Skeletal muscle tissue (tissue), 4 donors: ENCODE measurements around the gene GPAT3. TPM values are rescaled to one million over a fixed set of nuclear protein-coding genes. Genes with fewer than 3 reads are reported as not detected.
A peak's percentile ranks its signal among the peaks of the same experiment; 100 is the strongest.
"Not testable (repeated sequence)": the region's sequence is repeated elsewhere in the genome, so short reads cannot be mapped to it uniquely, and the experiment has no call there.

Experiments used
- H3K27ac ChIP-seq: one replicate; pipeline ENCODE4 v1.7.0; 2013; ENCODE audit warnings: mild to moderate bottlenecking, low read depth, low read length, inconsistent platforms
- H3K27me3 ChIP-seq, 3 donors: one replicate each; pipeline ENCODE4 v1.7.0; 2013; ENCODE audit warnings: low read length in 3 of 3; ENCODE audit not compliant: control insufficient read depth in 3 of 3, insufficient read depth in 3 of 3
- H3K36me3 ChIP-seq, 3 donors: one replicate each; pipeline ENCODE4 v1.7.0; 2013; ENCODE audit warnings: low read length in 3 of 3; ENCODE audit not compliant: control insufficient read depth in 3 of 3, insufficient read depth in 3 of 3
- H3K4me1 ChIP-seq, 3 donors: one replicate each; pipeline ENCODE4 v1.7.0; 2013; ENCODE audit warnings: low read length in 3 of 3, mild to moderate bottlenecking in 3 of 3; ENCODE audit not compliant: control insufficient read depth in 3 of 3, insufficient read depth in 3 of 3
- H3K4me3 ChIP-seq, 3 donors: one replicate each; pipeline ENCODE4 v1.7.0; 2013; ENCODE audit warnings: low read length in 3 of 3
- H3K9ac ChIP-seq, 3 donors: one replicate each; pipeline ENCODE4 v1.7.0; 2013; ENCODE audit warnings: low read length in 3 of 3, mild to moderate bottlenecking in 3 of 3, moderate library complexity in 2 of 3, low read depth in 1 of 3
- H3K9me3 ChIP-seq, 3 donors: one replicate each; pipeline ENCODE4 v1.7.0; 2013; ENCODE audit warnings: low read length in 3 of 3; ENCODE audit not compliant: control insufficient read depth in 3 of 3
- total RNA-seq: library from RNA; depleted of rRNA; stranded (reverse); fragments of >200 nt; gene quantifications from one replicate; pipeline ENCODE4 v1.2.3, GENCODE V29; 2014
- donor health status: Osteomylitis.

The GPAT3 gene
- total RNA-seq, 1 donor from 2014 or later, result 32.4 TPM

- Histone ChIP-seq H3K4me3 (no peak overlapping the region), H3K9me3 (no peaks in the 10 kb centered on the region), H3K36me3 (no peaks in the 10 kb centered on the region), H3K27me3 (no peaks in the 10 kb centered on the region), H3K27ac (no peak overlapping the region), H3K9ac (no peak overlapping the region), H3K4me1 (no peaks in the 10 kb centered on the region)
Observed at GRCh38 chr4:83504996-83505395, 30.9 kb upstream of the GPAT3 start.

DNA sequence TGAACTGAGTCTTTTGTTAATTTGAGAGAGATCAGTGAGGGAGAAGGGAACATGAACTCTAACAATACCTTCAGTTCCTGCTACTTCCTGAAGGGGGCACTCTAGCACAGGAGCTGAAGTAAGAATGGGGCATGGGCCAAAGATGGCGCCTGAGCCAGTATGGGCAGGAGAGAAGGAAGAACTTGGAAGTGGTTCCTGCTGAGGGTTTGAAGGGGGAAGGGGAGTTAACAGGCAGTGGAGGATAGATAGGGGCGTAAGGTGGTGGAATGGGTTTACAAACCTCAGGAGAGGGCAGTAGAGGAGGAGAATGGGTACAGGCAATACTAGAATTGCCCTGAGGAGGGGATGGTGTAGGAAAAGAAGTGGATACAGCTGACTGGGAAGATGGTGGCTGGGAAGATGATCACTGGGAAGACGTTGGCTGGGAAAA lies 26.7 kb upstream of the GPAT3 start:
- H3K4me3 ChIP-seq, H3K27ac ChIP-seq, H3K9ac ChIP-seq, H3K4me1 ChIP-seq, H3K9me3 ChIP-seq, H3K36me3 ChIP-seq, H3K27me3 ChIP-seq: not testable (repeated sequence)

- no peak overlapping the region for H3K27ac ChIP-seq
- no peaks in the 10 kb centered on the region for H3K36me3 ChIP-seq
- H3K9ac ChIP-seq, result no peak overlapping the region
- H3K9me3 ChIP-seq, result no peaks in the 10 kb centered on the region
- no peak overlapping the region for H3K4me3 ChIP-seq
- no peaks in the 10 kb centered on the region for H3K4me1 ChIP-seq
- no peaks in the 10 kb centered on the region for H3K27me3 ChIP-seq
Observed at GRCh38 chr4:83510442-83510841, 25.5 kb upstream of the GPAT3 start.

DNA sequence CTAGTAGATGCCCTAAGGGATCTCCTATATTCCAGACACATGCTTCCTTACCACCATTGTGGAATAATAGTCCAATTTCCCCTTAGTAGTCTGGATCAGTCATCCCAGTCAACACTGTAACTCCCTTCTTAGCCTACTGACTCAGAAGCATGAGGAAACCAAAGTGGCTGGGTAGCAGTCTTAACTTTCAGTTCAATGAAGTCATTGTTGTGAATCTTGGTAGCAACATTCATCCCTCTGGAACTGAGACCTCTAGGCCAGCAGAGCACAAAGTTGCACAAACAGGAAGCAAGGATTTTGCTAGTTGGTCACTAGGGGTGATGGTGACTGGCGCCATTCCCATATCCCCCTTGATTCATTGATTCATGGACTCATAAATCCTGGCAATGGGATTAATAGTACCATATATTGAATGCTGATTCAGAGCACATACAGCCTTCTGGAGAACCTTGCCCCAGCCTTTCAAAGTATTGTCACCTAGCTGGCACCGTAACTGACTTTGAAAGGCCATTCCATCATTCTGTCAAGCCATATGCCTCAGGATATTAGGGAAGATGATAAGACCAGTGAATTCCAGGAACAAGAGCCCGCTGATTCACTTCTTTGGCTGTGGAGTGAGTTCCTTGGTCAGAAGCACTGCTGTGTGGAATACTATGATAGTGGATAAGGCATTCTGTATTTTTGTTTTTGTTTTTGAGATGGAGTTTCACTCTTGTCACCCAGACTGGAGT lies 19.7 kb upstream of the GPAT3 start:
- no peaks in the 10 kb centered on the region for H3K27me3 ChIP-seq
- no peaks in the 10 kb centered on the region for H3K36me3 ChIP-seq
- no peaks in the 10 kb centered on the region for H3K9me3 ChIP-seq
- H3K27ac ChIP-seq, result no peak overlapping the region
- no peak overlapping the region for H3K4me3 ChIP-seq
- H3K4me1 ChIP-seq, result no peaks in the 10 kb centered on the region
- no peak overlapping the region for H3K9ac ChIP-seq

- H3K36me3 ChIP-seq, result no peaks in the 10 kb centered on the region
- H3K27me3 ChIP-seq, result no peaks in the 10 kb centered on the region
- H3K27ac ChIP-seq, result no peak overlapping the region
- H3K9ac ChIP-seq, result no peak overlapping the region
- no peak overlapping the region for H3K4me3 ChIP-seq
- H3K4me1 ChIP-seq, result no peaks in the 10 kb centered on the region
- H3K9me3 ChIP-seq, result peaks cover 0 to 2% (median 0%) of the 10 kb centered on the region in 3 donors
Observed at GRCh38 chr4:83522239-83522638, 13.7 kb upstream of the GPAT3 start.

DNA sequence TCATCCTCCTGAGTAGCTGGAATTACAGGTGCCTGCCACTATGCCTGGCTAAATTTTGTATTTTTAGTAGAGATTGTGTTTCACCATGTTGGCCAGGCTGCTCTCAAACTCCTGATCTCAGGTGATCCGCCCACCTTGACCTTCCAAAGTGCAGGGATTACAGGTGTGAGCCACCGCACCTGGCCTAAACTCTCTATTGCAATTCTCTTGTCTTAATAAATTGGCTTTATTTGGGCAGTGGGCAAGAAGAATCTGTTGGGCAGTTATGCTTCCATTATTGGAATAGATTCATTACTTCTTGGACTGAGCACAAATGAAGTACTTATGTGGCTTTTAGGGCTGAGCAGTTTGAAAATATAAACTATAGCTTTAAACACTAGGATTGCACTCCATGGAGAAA lies 8.2 kb upstream of the GPAT3 start:
- Histone ChIP-seq H3K27ac (no peak overlapping the region), H3K9ac (no peak overlapping the region), H3K9me3 (peaks cover 0 to 2% (median 0%) of the 10 kb centered on the region in 3 donors), H3K36me3 (no peaks in the 10 kb centered on the region), H3K27me3 (no peaks in the 10 kb centered on the region), H3K4me1 (no peaks in the 10 kb centered on the region), H3K4me3 (no peak overlapping the region)

DNA sequence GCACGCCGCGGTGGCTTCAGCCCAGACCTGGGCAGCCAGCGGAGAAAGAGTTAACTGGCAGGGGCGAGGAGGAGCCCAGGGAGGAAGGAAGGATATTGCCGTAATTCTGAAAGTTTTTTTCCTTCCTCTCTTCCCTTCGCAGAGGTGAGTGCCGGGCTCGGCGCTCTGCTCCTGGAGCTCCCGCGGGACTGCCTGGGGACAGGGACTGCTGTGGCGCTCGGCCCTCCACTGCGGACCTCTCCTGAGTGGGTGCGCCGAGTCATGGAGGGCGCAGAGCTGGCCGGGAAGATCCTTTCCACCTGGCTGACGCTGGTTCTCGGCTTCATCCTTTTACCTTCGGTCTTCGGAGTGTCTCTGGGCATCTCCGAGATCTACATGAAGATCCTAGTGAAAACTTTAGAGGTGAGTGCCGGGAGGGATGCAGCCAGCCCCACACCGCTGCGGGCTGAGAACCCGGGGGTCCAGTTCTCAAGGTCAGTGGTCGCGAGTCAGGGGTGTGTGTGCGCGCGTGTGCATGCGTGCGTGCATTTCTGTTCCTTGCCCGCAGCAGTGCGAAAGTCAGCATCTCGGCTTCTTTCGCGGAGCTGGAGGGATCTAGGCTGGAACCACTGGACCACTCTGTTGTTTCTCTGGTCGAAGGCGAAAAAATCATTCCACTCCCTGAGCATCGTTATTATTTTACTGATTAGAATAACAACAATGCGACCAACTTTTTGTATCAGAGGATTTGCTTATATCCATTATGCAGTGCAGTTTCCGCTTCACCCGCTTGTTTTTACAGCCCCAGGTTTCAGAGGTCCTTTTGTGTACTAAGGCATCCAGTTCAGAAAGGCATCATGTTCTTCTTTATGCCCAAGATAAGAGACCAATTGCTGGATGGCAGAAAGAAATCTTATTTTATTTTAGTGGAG lies 709 bp downstream of the GPAT3 start:
- peaks cover 0 to 2% (median 0%) of the 10 kb centered on the region in 3 donors for H3K36me3 ChIP-seq
- peak overlapping the region; percentile 95 to 99 (median 96) for H3K9ac ChIP-seq
- no peaks in the 10 kb centered on the region for H3K27me3 ChIP-seq
- H3K4me1 ChIP-seq, result peaks cover 20 to 36% (median 31%) of the 10 kb centered on the region in 3 donors
- no peaks in the 10 kb centered on the region for H3K9me3 ChIP-seq
- peak overlapping the region; percentile 88 to 95 (median 92) for H3K4me3 ChIP-seq
- peak overlapping the region; percentile 97 for H3K27ac ChIP-seq

DNA sequence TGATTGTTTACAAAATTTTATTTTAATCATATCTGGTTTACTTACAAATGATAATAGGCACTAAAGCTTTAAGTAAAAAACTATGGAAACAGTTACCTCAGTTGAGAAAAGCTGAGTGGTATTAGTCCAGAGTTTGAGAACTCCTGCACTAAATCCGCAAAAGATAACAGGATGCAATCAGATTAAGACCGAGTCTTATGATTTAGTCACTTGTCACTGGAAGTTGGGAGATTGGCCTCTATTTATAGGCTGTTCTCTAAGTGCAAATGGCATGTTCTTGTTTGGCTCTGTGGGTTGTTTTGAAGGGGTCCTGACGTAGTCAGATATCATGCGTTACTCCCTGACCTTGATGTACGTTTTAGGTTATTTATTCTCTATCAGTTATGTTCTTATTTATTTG lies 6.3 kb downstream of the GPAT3 start:
- Histone ChIP-seq H3K4me3 (no peak overlapping the region), H3K9me3 (no peaks in the 10 kb centered on the region), H3K9ac (peak overlapping the region in 1 of 3 donors; percentile 25), H3K27ac (peak overlapping the region; percentile 88), H3K4me1 (peaks cover 24 to 42% (median 27%) of the 10 kb centered on the region in 3 donors), H3K36me3 (peaks cover 0 to 2% (median 0%) of the 10 kb centered on the region in 3 donors), H3K27me3 (no peaks in the 10 kb centered on the region)

DNA sequence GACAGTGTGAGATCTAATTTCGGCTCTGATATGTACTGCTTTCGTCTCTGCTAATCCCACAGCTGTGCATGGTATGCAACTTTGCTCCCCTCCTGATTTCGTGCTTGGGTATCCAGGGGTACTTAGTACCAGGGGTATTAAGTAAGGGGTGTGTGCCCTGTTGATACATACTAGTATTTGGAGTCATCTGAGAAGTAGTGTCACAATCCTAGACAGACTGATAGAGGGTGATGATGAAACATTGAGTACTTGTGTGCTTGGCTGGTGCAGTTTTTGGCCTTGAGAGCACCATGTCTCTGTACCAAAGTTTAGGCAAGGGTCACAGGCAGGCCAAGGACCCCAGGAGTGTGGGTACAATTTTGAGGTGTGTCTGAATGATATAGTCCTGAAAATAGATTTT lies 10.9 kb downstream of the GPAT3 start:
- Histone ChIP-seq H3K27me3 (no peaks in the 10 kb centered on the region), H3K9ac (peak overlapping the region in 1 of 3 donors; percentile 20), H3K4me3 (peak overlapping the region in 1 of 3 donors; percentile 12), H3K36me3 (peaks cover 0 to 2% (median 0%) of the 10 kb centered on the region in 3 donors), H3K4me1 (peaks cover 17 to 33% (median 21%) of the 10 kb centered on the region in 3 donors), H3K9me3 (no peaks in the 10 kb centered on the region), H3K27ac (peak overlapping the region; percentile 87)
